Measurements from ENCODE around the gene UNC5A.

UNC5A gene

DNA sequence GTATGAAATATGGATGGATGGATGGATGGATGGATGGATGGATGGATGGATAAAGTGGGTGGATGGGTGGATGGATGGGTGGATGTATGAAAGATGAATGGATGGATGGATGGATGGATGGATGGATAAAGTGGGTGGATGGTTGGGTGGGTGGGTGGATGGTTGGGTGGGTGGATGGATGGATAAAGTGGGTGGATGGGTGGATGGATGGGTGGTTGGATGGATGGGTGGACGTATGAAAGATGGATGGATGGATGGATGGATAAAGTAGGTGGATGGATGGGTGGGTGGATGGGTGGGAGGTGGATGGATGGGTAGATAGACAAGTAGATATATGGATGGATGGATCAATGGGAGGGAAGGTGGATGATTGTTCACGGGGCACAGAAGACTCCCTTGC is 19.0 kb downstream of the UNC5A start:
- H3K27me3 ChIP-seq (ENCODE audit: control insufficient read depth, insufficient read depth, low read length): no peaks in the 10 kb centered on the region
- H3K4me3 ChIP-seq (ENCODE audit: low read length): no peak overlapping the region
- H3K4me1 ChIP-seq (ENCODE audit: control insufficient read depth, low read depth, low read length): no peaks in the 10 kb centered on the region
- no peaks in the 10 kb centered on the region for H3K9me3 ChIP-seq (ENCODE audit: control insufficient read depth, low read depth, low read length)
- H3K27ac ChIP-seq (ENCODE audit: low read length): no peak overlapping the region
- H3K36me3 ChIP-seq (ENCODE audit: control insufficient read depth, low read depth, low read length): no peaks in the 10 kb centered on the region
- no peak overlapping the region for H3K9ac ChIP-seq (ENCODE audit: low read length)

DNA sequence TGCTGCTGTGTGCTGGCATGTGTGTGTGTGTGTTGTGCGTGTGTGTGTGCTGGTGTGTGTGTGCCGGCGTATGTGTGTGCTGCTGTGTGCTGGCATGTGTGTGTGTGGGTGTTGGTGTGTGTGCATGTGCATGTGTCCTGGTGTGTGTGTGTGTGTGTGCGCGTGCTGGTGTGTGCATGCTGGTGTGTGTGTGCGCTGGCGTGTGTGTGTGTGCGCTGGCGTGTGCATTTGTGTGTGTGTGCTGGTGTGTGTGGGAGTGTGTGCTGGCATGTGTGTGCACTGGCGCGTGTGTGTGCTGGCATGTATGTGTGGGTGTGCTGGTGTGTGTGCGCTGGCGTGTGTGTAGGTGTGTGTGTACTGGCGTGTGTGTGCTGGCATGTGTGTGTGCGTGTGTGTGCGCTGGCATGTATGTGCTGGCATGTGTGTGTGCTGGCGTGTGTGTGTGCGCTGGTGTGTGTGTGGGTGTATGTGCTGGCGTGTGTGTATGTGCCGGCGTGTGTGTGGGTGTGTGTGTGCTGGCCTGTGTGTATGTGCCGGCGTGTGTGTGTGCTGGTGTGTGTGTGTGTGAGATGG is 20.1 kb downstream of the UNC5A start:
- H3K36me3 ChIP-seq (ENCODE audit: control insufficient read depth, low read depth, low read length): no peaks in the 10 kb centered on the region
- no peaks in the 10 kb centered on the region for H3K4me1 ChIP-seq (ENCODE audit: control insufficient read depth, low read depth, low read length)
- H3K27me3 ChIP-seq (ENCODE audit: control insufficient read depth, insufficient read depth, low read length): peaks cover 3% of the 10 kb centered on the region

GRCh38 chr5:176830995-176831423 is 20.6 kb downstream of the UNC5A start:
- no peak overlapping the region for H3K27ac ChIP-seq (ENCODE audit: low read length)
- H3K27me3 ChIP-seq (ENCODE audit: control insufficient read depth, insufficient read depth, low read length): peaks cover 8% of the 10 kb centered on the region
- H3K9ac ChIP-seq (ENCODE audit: low read length): no peak overlapping the region
- H3K4me1 ChIP-seq (ENCODE audit: control insufficient read depth, low read depth, low read length): no peaks in the 10 kb centered on the region
- no peaks in the 10 kb centered on the region for H3K36me3 ChIP-seq (ENCODE audit: control insufficient read depth, low read depth, low read length)
- no peak overlapping the region for H3K4me3 ChIP-seq (ENCODE audit: low read length)
- no peaks in the 10 kb centered on the region for H3K9me3 ChIP-seq (ENCODE audit: control insufficient read depth, low read depth, low read length)

More for the DNA sequence above, 20.1 kb downstream of the UNC5A start:
- no peak overlapping the region for H3K9ac ChIP-seq (ENCODE audit: low read length)
- no peak overlapping the region for H3K27ac ChIP-seq (ENCODE audit: low read length)
- H3K4me3 ChIP-seq (ENCODE audit: low read length): no peak overlapping the region
- H3K9me3 ChIP-seq (ENCODE audit: control insufficient read depth, low read depth, low read length): no peaks in the 10 kb centered on the region

DNA sequence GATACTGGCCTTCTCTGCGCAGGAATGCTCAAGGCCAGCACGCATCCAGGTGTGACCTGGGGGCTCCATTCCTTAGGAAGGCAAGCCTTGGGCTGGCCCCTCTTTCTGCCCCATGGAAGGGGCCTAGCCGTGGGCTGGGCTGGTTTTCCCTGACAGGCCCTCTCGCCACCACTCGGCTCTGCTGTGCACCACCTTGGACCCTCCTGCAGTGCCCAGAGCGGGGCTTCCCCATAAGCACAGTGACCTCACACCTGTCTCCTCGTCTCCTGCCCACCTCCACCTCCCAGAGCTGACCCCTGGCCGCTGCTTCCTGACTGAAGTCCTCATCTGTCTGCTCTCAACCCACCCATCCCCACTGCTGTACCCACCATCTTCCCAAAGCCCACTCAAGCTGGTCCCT is 21.1 kb downstream of the UNC5A start:
- Histone ChIP-seq H3K4me3 (ENCODE audit: low read length) (no peak overlapping the region), H3K27me3 (ENCODE audit: control insufficient read depth, insufficient read depth, low read length) (peaks cover 11% of the 10 kb centered on the region), H3K9me3 (ENCODE audit: control insufficient read depth, low read depth, low read length) (no peaks in the 10 kb centered on the region), H3K4me1 (ENCODE audit: control insufficient read depth, low read depth, low read length) (no peaks in the 10 kb centered on the region), H3K36me3 (ENCODE audit: control insufficient read depth, low read depth, low read length) (no peaks in the 10 kb centered on the region), H3K9ac (ENCODE audit: low read length) (no peak overlapping the region), H3K27ac (ENCODE audit: low read length) (no peak overlapping the region)

- H3K9ac ChIP-seq (ENCODE audit: low read length): no peak overlapping the region
- no peaks in the 10 kb centered on the region for H3K4me1 ChIP-seq (ENCODE audit: control insufficient read depth, low read depth, low read length)
- H3K27me3 ChIP-seq (ENCODE audit: control insufficient read depth, insufficient read depth, low read length): peaks cover 15% of the 10 kb centered on the region
- no peaks in the 10 kb centered on the region for H3K9me3 ChIP-seq (ENCODE audit: control insufficient read depth, low read depth, low read length)
- H3K27ac ChIP-seq (ENCODE audit: low read length): no peak overlapping the region
- no peaks in the 10 kb centered on the region for H3K36me3 ChIP-seq (ENCODE audit: control insufficient read depth, low read depth, low read length)
- no peak overlapping the region for H3K4me3 ChIP-seq (ENCODE audit: low read length)
Measured at GRCh38 chr5:176832162-176832561, 21.8 kb downstream of the UNC5A start.

- no peak overlapping the region for H3K9ac ChIP-seq (ENCODE audit: low read length)
Measured at GRCh38 chr5:176833286-176833685, 22.9 kb downstream of the UNC5A start.

GRCh38 chr5:176835918-176836317 is 25.6 kb downstream of the UNC5A start:
- Histone ChIP-seq H3K4me1 (ENCODE audit: control insufficient read depth, low read depth, low read length) (no peaks in the 10 kb centered on the region), H3K36me3 (ENCODE audit: control insufficient read depth, low read depth, low read length) (no peaks in the 10 kb centered on the region), H3K9me3 (ENCODE audit: control insufficient read depth, low read depth, low read length) (no peaks in the 10 kb centered on the region), H3K27me3 (ENCODE audit: control insufficient read depth, insufficient read depth, low read length) (peaks cover 33% of the 10 kb centered on the region), H3K27ac (ENCODE audit: low read length) (no peak overlapping the region), H3K9ac (ENCODE audit: low read length) (no peak overlapping the region), H3K4me3 (ENCODE audit: low read length) (no peak overlapping the region)

More at GRCh38 chr5:176833286-176833685, 22.9 kb downstream of the UNC5A start:
- no peak overlapping the region for H3K4me3 ChIP-seq (ENCODE audit: low read length)
- H3K9me3 ChIP-seq (ENCODE audit: control insufficient read depth, low read depth, low read length): no peaks in the 10 kb centered on the region
- no peaks in the 10 kb centered on the region for H3K4me1 ChIP-seq (ENCODE audit: control insufficient read depth, low read depth, low read length)
- no peak overlapping the region for H3K27ac ChIP-seq (ENCODE audit: low read length)
- peaks cover 24% of the 10 kb centered on the region for H3K27me3 ChIP-seq (ENCODE audit: control insufficient read depth, insufficient read depth, low read length)
- no peaks in the 10 kb centered on the region for H3K36me3 ChIP-seq (ENCODE audit: control insufficient read depth, low read depth, low read length)

GRCh38 chr5:176836811-176837706 is 26.7 kb downstream of the UNC5A start:
- Histone ChIP-seq H3K4me1 (ENCODE audit: control insufficient read depth, low read depth, low read length) (no peaks in the 10 kb centered on the region), H3K9ac (ENCODE audit: low read length) (no peak overlapping the region), H3K36me3 (ENCODE audit: control insufficient read depth, low read depth, low read length) (no peaks in the 10 kb centered on the region), H3K4me3 (ENCODE audit: low read length) (no peak overlapping the region), H3K27ac (ENCODE audit: low read length) (no peak overlapping the region), H3K9me3 (ENCODE audit: control insufficient read depth, low read depth, low read length) (no peaks in the 10 kb centered on the region), H3K27me3 (ENCODE audit: control insufficient read depth, insufficient read depth, low read length) (peaks cover 33% of the 10 kb centered on the region)

- Histone ChIP-seq H3K9me3 (ENCODE audit: control insufficient read depth, low read depth, low read length) (no peaks in the 10 kb centered on the region), H3K27me3 (ENCODE audit: control insufficient read depth, insufficient read depth, low read length) (peaks cover 33% of the 10 kb centered on the region), H3K36me3 (ENCODE audit: control insufficient read depth, low read depth, low read length) (no peaks in the 10 kb centered on the region), H3K9ac (ENCODE audit: low read length) (no peak overlapping the region), H3K27ac (ENCODE audit: low read length) (no peak overlapping the region), H3K4me3 (ENCODE audit: low read length) (no peak overlapping the region), H3K4me1 (ENCODE audit: control insufficient read depth, low read depth, low read length) (no peaks in the 10 kb centered on the region)
Measured at GRCh38 chr5:176837707-176838115, 27.4 kb downstream of the UNC5A start.

DNA sequence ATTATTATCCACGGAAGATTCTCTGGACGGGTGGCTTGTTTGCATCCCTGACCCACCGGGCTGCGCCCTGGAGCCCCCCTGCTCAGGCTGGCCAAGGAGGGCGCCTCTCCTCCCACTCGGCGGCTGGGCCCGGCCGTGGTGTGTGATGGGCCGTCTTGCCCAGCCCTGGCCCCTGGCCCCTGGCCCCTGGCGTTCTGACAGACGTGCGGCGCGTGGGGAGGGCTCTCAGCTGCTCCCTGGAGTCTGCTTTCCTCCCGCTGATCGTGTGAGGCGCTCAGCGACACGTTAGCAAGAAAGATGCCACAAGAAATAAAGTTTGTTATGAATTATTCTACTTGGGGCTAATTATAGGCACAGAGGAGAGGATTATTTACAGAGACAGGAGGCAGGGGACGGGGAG is 33.3 kb downstream of the UNC5A start:
- no peak overlapping the region for H3K27ac ChIP-seq (ENCODE audit: low read length)
- H3K9ac ChIP-seq (ENCODE audit: low read length): no peak overlapping the region
- H3K27me3 ChIP-seq (ENCODE audit: control insufficient read depth, insufficient read depth, low read length): peaks cover 6% of the 10 kb centered on the region
- H3K36me3 ChIP-seq (ENCODE audit: control insufficient read depth, low read depth, low read length): no peaks in the 10 kb centered on the region
- H3K4me1 ChIP-seq (ENCODE audit: control insufficient read depth, low read depth, low read length): no peaks in the 10 kb centered on the region
- H3K4me3 ChIP-seq (ENCODE audit: low read length): no peak overlapping the region
- no peaks in the 10 kb centered on the region for H3K9me3 ChIP-seq (ENCODE audit: control insufficient read depth, low read depth, low read length)

DNA sequence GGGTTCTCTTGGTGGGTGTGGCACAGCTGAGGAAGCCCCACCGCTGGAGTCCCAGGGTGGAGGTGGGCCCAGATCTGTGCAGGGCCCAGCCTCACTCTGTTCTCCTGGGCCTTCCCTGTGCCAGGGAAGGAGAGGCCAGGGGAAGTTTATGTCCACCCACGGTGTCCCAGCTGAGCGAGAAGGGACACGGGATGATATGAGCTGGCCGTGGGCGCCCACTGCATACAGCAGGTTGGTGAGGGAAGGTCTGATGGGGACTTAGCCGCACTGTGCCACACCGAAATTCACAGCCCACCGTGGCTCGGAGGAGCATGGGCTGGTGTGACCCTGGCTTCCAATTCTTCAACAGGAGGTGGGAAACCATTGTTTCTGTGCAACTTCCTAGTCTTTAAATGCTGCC is 33.9 kb downstream of the UNC5A start:
- Histone ChIP-seq H3K9ac (ENCODE audit: low read length) (no peak overlapping the region), H3K4me1 (ENCODE audit: control insufficient read depth, low read depth, low read length) (no peaks in the 10 kb centered on the region), H3K4me3 (ENCODE audit: low read length) (no peak overlapping the region), H3K27ac (ENCODE audit: low read length) (no peak overlapping the region), H3K27me3 (ENCODE audit: control insufficient read depth, insufficient read depth, low read length) (no peaks in the 10 kb centered on the region), H3K36me3 (ENCODE audit: control insufficient read depth, low read depth, low read length) (no peaks in the 10 kb centered on the region), H3K9me3 (ENCODE audit: control insufficient read depth, low read depth, low read length) (no peaks in the 10 kb centered on the region)

All from iPS-18a (cell line).